ENCODE data around the gene WDR37. TPM values are rescaled to one million over a fixed set of nuclear protein-coding genes. Genes with fewer than 3 reads are reported as not detected.

WDR37 gene
- total RNA-seq, 1 donor from 2014 or later: 17.1 TPM

DNA sequence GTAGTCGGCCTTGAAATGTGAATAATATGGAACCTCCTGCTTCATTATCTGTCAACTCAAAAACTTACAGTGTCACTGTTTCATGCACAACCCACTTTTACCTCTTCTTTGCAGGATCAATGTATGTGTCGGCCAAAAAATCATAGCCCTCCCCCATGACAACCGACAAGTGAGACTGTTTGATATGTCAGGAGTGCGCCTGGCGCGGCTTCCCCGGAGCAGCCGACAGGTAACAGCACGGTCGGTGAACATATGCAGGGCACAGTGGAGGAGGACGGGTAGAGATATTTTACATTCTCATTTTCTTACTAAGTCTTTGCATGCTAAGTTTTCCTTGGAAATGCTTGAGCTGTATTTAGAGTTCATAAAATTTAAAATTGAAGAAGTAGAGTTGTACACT lies 68.6 kb downstream of the WDR37 start:
- no peak for DNase-seq (ENCODE audit: low spot score)

DNA sequence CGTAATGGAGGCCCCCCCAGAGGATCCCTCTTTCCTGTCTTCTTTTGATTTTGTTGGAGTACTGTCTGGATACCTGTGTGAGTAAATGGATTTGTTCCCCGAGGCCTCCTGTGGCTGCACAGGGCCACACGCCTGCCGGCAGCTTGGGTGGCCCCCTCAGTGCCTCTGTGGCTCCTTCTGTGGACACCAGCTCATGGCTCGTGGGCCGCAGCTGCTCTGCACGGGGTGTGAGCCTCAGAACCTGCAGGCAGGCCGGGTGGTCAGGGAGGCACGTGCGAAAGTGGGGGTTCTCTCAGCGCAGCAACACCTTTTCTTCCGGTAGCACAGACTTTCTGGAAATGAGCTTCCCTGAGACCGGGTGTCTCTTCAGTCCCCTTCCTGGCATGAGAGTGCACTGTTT lies 70.3 kb downstream of the WDR37 start:
- no peak for DNase-seq (ENCODE audit: low spot score)

DNA sequence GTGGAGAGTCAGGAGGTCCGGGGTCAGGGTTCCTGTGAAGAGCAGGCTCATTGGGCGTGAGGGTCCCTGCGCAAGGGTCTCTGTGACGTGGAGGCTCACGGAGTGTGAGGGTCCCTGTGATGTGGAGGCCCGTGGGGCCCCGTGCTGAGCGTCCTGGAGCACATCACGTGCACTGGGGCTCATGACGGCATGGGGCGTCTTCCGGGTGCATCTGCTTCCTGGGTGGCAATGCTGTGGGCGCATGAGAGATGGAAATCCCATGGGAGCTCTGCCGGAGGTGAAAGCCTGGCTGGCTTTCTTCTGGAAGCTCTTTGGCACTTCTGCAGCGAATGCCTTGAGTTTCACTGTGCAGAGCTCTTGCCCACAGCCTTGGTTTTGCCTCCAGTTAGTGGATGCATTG lies 71.4 kb downstream of the WDR37 start:
- no peak for DNase-seq (ENCODE audit: low spot score)

DNA sequence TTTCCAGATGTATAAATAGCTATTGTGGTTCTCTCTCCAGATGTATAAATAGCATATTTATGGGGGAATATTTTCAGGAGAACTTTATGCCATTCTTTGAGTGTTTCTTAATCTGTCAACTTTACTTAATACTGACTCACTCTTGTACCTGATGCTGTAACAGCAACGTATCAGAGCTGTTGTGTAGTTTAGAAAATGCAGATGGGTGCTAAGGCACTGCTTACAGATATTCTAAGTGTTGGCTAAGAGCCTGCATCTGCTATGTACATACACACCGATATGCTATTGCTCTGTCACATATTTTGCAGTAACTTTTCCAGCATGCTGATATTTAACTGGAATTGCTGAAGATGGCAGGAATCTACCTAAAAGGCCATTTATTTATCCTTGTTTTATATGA lies 71.9 kb downstream of the WDR37 start:
- DNase-seq (ENCODE audit: low spot score): no peak

DNA sequence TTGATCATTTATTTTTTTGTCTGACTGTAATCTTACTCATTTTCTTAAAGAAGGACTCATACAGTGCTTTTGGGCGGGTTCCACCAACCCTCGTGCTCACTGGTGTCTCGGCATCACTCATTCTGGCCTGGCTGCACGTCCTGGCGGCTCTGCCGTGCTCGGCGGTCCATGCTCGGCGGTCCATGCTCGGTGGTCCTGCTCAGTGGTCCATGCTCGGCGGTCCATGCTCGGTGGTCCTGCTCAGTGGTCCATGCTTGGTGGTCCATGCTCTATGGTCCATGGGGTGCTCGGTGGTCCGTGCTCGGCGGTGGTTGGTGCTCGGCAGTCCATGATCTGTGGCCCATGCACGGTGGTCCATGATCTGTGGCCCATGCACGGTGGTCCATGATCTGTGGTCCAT lies 72.5 kb downstream of the WDR37 start:
- no peak for DNase-seq (ENCODE audit: low spot score)

DNA sequence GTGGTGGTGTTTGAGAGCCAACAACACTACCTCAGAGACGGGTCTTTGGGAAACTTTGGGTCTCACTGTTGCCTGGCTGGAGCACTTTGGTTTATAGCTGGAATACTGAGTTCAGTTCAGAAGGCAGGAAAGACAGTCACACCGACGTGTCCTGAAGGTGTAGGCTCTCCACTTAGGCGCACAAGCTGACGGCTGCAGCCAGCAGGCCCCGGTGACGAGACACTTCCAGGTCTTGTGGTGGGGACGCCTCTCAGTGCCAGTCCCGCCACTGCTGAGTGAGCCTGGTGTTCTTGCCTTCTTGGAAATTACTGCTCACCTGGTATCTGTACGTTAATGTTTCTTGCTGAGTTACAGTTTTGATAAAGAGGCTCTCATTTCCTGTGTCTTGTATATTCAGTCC lies 74.0 kb downstream of the WDR37 start:
- no peak for DNase-seq (ENCODE audit: low spot score)

DNA sequence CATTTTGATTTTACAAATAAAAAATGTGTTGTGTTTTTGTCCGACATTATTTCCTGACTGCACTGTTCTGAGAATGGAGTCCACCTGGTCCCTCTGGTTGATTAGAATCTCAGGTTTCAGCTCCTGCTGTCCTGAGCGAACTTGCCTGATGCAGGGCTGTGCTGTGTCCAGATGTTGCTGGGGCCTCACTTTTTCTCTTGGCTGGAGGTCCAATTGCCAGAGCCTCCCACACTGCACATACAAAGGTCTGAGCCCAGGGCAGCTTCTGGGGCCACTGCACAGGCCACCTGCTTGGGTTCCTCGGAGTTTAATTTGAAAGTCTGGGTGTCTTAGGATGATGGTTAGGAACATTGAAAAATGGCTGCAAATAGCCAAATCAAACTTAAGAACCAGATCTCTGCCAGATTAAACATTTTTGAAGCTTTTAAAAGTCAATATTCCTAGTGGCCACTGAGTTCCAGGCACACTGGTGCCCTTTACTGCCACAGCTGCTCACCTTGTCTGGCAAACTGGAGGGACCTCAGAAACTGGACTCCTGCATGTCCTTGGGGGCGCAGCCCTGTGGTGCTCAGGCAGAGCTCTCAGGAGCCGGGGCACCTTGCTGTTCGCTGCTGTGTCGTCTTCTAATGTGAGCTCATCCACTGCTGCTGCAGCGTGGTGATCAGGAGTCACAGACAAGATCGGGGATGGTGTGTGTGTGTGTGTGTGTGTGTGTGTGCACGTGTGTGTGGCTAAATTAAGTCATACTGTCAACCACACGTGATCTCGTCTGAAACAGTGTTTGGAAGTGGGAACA lies 75.0 kb downstream of the WDR37 start:
- DNase-seq (ENCODE audit: low spot score): no peak

DNA sequence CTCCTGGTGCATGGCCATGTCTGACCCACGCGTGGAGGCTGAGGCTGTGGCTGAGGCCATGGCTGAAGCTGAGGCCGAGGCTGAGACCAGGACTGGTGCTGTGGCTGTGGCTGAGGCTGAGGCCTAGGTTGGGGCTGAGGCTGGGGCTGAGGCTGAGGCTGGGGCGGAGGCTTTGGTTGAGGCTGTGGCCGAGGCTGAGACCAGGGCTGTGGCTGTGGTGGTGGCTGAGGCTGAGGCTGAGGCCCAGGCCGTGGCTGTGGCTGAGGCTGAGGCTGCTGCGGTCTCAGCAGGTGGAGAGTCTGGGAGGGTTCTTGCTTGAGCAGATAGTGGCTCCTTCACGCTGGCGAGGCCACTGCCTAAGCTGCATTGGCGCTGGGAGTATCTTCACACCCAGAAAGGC lies 76.4 kb downstream of the WDR37 start:
- DNase-seq (ENCODE audit: low spot score): no peak

DNA sequence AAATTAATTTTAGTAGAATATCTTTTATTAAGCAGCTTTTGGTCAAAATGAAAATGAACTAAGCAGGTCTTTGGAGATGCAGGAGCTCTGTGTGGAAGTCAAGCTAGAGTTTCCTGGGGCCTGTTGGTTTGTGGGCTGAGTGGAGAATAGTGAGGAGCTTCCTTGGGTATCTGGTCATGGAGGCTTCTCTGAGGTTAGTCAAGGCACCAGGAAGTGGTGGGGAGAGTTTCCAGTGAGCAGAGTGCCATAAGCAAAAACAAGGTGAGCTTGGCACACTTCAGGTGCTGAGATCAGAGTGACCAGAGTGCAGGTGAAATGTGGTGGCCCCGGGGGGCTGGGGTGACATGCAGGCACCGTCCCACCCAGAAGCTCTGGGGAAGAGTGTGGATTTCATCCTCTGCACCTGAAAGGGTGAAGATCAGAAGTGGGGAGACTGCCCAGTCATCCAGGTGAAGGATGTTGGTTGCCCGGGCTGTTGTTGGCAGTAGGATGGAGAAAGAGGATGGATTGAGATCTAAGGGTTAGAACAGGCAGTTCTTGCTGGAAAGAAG lies 77.4 kb downstream of the WDR37 start:
- no peak for DNase-seq (ENCODE audit: low spot score)

DNA sequence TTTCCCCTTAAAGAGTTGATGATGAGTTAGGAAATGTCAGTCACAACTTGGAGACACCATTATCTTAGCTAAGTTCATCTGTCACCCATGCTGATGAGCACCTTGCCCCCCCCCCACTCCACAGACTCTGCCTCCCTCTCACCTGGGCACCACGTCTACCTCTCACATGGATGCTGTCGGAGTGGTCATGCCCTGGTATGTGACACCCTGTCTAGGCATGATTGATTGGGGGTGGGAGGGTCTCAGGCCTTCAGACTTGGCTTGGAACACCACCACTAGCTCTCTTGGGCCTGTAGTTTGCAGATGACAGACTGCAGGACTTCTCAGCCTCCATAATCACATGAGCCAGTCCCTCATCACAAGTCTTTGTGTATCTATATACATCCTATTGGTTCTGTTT lies 78.0 kb downstream of the WDR37 start:
- DNase-seq (ENCODE audit: low spot score): no peak

DNA sequence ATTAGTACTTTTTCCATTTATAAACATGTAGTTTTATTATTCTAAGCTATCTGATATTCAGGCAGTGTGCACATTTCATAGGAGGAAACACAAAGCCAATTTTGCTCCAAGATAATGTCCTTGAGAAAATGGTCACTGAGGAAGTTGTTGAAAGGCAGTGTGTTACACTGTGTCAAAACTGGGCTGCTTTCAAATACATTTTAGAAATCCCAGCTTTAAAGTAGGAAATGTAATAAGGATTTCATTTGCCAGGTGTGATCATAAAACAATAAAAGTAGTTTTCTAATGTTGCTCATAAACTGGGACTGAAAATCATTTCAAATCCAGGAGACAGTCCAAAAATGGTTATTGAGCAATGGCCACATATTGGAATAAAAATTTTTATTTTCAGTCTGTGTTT lies 80.1 kb downstream of the WDR37 start:
- DNase-seq (ENCODE audit: low spot score): no peak

DNA sequence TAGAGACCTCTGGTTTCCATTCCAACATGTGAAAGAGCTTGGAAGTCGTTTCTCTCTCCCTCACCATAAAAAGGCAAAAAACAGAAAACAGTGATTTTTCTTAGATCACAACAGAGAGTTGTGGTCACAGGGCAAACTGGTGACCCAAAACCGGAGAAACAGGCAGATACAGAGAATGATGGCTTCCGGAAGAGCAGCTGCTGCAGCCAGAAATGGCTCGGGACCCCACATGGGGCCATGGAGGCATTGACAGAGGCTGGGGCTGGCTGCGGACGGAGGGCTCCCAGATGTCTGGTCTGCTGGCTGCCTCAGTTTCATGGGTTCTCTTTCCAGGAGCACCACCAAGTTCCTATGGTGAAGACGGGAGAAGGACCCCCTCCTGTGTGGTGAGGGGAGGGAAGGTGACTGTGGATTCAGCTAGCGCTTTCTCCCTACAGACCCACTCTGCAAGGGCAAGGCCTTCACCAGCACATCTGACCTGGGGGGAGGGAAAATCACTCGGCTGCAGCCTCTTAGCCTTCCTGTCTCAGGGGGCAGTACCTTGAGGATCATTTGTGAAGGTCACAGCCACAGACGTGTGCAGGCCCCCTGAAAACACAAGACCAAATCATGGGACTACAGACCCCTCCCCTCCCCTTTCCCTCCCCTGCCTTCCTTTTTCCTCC lies 81.4 kb downstream of the WDR37 start:
- DNase-seq (ENCODE audit: low spot score): no peak

DNA sequence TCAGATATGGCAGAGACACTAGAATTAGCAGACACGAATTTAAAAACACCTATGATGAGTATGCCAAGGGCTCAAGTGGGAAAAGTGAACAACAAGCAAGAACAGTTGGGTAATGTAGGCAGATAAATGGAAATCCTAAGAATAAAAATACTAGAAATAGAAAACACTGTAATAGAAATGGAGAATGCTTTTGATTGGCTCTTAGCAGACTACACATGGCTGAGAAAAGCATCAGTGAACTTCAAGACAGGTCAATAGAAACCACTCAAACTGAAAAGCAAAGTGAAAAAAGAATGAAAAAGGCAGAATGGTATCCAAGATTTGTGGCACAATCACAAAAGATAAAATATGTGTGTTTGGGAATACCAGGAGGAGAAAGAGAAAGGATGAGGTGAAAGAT lies 82.3 kb downstream of the WDR37 start:
- no peak for DNase-seq (ENCODE audit: low spot score)

DNA sequence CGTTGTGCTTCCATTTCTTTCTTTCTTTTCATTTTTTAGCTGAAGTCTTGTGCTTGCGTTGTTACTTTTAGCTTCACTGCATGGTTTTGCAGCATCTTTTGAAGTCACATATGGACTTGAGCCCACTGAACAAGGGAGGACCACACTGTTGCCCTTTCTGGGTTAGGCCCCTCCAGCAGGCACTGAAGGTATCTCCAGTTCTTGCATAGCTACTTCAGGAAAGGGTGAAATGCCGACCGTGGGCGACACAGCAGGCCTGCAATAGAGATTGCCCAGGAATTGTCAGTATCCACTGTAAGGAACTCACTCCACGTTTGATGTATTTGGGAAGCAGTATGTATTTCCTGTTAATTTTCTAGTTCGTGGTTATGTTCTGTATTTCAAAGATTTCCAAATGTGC lies 85.1 kb downstream of the WDR37 start:
- DNase-seq (ENCODE audit: low spot score): no peak

DNA sequence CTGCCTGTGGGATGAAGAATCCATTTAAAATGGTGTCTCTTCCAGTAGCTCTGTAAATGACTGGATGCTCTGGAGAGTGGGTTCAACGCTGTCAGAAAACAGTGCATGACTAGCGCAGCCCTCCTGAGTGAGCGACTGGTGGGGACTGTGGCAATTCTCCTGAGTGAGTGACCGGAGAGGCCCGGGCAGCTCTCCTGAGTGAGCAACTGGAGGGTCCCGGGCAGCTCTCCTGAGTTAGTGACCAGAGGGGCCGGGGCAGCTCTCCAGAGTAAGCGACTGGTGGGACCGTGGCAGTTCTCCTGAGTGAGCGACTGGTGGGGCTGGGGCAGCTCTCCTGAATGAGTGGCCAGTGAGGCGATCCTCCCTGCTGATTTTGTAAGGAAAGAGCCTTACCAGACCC lies 85.5 kb downstream of the WDR37 start:
- DNase-seq (ENCODE audit: low spot score): no peak

DNA sequence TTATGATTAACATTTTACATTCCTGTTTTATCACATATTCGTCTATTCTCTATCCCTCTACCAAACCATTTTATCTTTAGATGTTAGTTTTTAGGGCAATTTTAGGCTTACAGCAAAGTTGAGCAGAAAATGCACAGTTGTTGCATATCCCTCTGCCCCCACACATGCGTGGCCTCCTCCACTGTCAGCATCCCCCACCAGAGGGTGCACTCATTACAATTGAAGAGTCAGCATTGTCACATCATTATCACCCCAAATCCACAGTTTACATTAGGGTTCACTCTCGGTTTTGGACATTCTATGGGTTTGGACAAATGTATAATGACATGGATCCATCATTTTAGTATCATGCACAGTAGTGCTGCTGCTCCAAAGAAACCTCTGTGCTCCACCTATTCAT lies 86.4 kb downstream of the WDR37 start:
- no peak for DNase-seq (ENCODE audit: low spot score)

DNA sequence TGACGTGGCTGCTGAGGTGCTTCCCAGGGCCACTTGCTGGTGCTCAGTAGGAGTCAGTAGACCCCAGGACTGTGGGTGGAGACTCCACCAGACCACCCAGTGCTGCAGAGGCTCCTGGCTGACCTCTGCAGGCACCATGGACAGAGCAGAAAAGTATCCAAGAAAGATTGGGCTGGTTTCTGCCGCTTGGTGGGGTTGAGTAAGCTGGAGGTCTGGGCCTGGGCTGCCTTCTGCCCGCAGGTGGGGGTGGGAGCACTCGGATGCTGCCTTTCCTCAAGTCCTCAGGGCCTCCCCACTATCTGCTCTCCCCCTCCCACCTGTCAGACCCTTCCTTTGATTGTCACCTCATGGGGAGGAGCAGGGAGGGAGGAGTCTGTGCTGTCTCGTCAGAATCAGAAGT lies 91.6 kb downstream of the WDR37 start:
- no peak for DNase-seq (ENCODE audit: low spot score)

DNA sequence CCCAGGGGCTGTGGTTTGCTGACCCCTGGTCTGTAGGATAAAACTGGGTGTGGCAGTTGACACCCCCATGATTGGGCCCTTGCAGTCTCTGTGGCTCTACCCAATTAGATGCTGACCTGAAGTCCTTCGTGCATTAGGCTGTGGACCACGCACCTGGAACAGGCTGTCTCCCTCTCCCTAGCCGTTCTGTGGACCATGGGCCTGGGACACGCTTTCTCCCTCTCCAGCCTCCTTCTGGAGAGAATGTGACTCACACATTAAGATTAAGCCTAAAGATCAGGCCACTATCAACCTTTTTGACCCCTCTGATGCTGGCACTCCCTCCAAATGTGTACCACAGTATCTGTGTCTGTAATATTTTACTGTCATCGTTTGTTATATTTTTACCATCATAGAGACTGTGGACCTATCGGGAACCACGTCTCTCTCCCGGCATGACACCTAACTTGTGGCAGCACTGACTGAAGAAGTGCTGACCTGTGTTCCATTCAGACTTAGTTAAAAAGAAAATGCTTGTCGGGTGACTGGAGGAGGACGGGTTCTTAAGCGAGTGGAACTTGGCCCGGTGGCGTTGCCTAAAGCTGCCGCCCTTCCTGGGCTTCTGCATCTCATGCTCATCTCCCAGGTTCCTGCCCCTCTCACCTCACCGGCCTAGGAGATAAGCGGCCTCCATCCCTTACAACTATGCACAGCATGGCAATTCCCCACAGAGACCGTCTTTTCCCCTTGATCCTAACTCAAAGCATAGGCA lies 92.8 kb downstream of the WDR37 start:
- DNase-seq (ENCODE audit: low spot score): peak; percentile 47

DNA sequence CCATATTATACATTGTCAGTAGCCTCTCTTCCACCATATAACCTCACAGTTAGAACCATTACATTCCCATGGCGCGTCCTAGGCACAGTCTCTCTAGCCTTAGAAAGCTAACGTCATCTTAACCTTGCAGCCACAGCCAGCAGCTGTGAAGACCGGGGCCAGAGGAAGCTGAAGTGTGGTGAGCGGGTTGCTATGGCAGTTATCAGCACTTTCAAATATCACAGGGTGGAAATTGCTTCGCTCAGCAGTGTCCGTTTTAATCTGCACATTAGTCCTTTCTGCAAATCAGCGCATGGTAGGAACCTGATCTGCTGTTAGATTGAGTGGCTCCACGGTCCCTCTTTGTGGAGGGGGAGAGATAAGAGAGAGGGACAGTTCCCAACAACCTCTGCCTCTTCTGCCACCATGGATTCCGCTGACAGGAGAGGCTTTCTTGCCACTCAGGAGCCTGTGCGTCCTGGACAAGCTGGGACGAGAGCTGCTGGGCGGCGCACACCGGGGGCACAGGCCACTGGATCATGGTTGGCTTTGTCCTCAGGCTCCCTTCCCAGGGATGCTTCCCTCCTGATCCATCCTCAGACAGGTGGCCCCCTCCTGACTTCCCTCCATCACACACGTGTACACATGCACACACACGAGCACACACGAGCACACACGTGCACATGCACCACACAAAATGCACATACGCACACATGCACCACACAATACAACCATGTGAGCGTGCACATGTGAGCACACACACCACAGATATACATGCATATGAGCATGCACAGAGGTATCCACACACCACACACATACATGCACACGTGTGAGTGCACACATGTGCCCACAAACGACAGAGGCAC lies 93.8 kb downstream of the WDR37 start:
- peak; percentile 65 for DNase-seq (ENCODE audit: low spot score)

DNA sequence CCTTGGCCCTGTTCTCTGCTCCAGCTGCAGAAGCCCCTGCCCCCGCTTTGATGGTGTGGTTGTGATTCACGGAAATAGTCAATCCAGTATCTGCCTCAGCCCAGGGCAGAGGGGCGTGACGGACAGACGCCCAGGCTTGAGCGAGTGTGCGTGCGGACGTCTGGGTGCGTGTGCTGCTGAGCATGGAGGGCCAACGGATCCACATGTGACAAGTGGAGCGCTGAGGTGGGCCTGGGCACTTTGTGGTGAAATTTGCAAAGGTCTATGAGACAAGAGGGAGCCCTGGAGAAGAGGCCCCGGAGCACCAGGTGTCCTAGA lies 94.4 kb downstream of the WDR37 start:
- peak; percentile 51 for DNase-seq (ENCODE audit: low spot score)
